HG02938 (cell line): ENCODE results near the gene ARID4B.
"Not testable (repeated sequence)": the region's sequence is repeated elsewhere in the genome, so short reads cannot be mapped to it uniquely, and the experiment has no call there.

ENCODE experiments used
- ATAC-seq: cut with Tn5 transposase; IDR thresholded peaks from one replicate; pipeline ENCODE4 v1.9.1; 2021; ENCODE audit warnings: mild to moderate bottlenecking, moderate library complexity; ENCODE audit not compliant: unreplicated experiment

ARID4B gene

DNA sequence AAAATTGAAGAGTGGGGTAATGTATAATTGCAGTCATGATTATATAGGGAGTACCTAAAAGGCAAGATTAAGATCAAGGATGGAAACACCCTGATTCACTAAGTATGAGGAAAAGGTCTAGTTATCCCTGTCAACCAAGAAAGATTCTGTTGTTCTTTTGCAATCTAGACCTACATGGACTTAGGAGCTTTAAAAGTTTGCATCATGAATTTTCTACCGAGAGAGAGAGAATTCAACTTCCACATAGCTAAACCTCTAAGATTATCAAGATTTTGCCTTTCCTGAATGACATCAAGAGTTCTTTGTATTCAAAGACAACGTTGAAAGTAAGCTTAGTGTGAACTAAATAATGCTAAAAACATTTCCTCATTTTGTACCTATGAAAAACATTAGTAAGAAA is 88.1 kb downstream of the ARID4B start:
- ATAC-seq: no peak

DNA sequence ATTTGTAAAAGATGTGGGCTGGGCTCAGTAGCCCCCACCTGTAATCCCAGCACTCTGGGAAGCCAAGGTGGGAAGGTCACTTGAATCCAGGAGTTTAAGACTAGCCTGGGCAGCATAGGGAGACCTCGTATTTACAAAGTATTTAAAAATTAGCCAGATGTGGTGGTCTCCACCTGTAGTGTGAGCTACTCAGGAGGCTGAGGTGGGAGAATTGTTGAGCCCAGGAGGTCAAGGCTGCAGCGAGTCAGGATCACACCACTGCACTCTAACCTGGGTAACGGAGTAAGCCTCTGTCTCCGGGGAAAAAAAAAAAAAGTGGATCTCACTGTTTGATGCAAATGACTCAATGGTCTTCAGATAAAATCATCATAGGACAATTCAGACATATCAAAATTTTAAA is 89.4 kb downstream of the ARID4B start:
- ATAC-seq: no peak

DNA sequence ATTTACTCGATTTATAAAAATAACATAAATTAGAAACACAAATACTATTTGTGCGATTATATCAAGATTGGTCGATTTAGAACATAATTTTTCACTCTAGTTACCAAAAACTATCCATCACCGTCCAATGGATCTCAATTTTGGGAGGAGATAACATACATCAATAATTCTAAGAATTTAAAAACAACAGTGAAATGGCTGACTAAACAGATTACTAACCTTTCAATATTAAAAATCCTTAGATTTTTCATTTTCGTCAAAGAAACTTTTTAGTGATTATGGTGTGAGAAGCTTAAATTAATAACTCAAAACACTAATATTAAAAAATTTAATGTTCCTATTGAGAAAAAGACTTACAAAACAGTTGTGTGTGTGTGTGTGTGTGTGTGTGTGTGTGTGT is 91.9 kb downstream of the ARID4B start:
- ATAC-seq: no peak

DNA sequence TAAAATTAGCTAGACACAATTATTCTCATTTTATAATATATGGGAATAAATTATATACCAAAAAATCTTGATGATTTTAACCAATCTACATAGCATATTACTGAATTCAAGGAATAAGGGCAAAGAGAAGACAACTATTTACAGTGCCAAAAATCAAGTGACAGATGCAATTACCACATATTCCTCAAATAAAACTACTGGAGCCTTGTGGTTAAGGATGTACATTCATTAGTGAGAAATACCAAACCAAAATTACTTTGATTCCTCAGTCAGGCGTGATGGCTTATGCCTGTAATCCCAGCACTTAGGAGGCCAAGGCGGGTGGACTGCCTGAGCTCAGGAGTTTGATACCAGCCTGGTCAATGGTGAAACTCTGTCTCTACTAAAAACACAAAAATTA is 98.1 kb downstream of the ARID4B start:
- no peak for ATAC-seq

DNA sequence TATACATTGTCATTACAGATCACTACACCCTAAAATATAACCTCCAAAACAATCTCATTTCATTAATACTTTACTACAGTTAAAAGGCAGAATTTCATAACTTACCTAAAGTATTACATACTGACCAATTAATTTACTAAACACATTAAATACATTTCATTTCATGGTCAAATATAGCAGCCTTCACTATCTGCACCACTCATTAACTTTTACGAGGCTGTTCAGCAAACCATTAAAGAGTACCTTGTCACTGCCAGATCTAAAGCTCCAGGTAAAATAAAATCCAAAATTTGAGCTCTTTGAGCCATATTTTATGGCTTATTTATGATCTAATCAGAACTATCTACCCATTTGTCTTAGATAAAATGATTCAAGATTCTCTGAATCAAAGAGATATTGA is 100.6 kb downstream of the ARID4B start:
- no peak for ATAC-seq

DNA sequence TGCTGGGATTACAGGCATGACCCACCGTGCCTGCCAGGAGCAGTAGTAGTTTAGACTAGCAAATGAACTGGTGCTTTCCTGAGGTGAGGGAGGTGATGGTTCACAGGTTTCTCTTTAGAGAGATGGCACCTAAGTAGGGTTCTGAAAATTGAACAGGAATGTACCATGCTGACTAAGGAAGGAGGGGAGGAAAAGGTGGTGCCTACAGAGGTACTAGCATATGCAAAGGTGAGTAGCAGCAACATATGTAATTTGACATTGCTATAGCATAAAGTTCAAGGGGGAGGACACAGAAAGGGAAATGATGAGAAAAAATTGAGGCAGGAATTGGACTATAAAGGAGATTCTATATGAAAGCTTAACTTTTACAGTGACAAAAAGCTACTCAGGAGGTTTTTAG is 101.0 kb downstream of the ARID4B start:
- no peak for ATAC-seq

DNA sequence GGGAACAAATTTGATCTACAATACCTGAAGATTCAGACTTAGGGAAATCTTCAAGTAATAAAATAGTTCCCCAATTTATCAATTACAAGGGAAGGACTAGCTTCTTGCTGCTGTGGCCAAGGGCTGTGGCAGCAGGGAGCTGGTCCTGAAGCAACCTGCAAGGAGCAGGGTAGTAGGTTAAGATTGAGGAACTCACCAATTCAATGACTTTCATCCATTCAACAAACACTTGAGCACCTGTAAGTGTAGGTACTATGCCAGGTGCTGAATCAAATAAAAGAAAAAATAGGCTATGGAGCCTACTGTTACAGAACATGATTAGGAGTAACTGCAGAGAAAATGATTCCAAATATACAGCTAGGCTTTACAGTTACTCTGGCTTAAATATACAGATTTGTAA is 102.7 kb downstream of the ARID4B start:
- no peak for ATAC-seq

DNA sequence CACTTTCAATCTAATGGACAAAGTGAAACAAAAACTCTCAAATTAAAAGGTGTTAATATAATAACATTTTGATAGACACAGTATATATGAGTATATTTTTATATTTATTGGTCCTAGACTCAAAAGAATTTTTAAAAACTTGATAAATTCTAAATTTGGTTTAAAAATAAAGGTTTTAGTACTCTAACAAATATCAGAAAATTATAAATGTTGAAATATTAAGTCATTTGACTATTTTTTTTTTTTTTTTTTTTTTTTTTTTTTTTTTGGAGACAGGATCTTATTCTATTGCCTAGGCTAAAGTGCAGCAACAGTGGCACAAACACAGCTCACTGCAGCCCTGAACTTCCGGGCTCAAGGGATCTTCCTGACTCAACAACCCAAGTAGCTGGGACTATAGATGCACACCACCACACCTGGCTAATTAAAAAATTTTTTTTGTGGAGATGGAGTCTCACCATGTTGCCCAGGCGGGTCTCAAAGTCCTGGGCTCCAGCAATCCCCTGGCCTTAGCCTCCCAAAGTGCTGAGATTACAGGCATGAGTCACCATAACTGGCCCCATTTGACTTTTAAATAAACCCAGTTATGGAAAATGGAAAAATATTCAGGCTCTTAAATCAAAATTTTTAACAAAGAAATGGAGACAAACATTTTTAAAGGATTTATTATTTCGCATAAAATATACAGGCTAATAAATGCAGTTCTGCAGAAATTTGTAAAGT is 106.2 kb downstream of the ARID4B start:
- no peak for ATAC-seq

DNA sequence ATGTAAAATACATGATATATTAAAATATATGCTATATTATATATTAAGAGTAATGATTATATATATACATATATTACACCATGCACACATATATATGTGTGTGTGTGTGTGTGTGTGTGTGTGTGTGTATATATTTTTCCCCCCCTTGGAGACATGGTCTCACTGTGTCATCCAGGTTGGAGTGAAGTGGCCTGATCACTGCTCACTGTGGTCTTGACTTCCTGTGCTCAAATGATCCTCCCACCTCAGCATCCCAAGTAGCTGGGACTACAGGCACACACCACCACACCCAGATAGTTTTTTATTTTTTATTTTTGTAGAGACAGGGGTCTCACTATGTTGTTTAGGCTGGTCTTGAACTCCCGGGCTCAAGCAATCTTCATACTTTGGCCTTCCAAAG is 112.5 kb downstream of the ARID4B start:
- no peak for ATAC-seq

DNA sequence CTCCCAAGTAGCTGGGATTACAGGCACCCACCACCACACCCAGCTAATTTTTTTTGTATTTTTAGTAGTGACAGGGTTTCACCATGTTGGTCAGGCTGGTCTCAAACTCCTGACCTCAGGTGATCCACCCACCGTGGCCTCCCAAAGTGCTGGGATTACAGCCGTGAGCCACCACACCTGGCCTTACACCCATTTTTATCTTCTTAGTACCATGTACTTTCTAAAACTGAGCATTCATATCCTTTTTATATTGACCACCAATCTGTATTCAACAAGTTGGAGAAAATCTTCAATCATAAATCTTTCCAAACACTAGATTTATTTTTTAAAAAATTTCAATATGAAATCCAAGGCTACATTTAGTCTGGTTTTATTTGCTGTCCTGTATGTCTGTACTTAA is 113.0 kb downstream of the ARID4B start:
- not testable (repeated sequence) for ATAC-seq

DNA sequence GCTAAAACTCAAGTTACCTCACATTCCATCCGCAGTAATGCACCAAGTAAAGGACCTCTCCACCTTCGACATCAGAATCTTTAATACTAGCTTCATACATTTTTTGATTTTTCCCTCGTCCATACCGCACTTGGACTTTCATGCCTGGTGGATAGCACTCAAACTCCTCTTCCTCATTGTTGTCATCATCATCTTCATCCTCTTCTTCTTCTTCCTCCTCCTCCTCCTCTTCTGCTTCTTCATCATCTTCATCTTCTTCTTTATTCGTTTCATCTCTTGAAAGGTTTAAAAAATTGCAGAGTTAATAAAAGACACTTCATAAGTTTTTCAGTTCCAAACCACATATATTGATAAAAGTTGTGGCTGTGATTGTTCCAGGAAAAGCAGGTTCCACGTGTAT is 114.2 kb downstream of the ARID4B start:
- no peak for ATAC-seq

DNA sequence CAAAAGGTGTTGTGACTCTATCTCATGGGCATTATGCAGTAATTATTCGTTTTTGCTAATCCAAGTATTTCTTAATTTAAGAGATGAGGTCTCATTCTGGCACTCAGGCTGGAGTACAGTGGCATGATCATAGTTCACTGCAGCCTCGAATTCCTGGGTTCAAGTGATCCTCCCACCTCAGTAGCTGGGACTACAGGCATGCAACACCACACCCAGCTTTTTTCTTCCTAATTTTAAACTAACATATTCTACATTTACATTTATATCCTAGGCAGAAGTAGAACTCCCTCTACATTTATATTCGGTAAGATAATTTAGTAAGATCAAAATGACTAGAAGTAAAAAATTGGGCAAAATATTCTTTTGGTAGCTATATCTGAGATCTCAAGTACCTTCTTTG is 116.5 kb downstream of the ARID4B start:
- ATAC-seq: no peak

DNA sequence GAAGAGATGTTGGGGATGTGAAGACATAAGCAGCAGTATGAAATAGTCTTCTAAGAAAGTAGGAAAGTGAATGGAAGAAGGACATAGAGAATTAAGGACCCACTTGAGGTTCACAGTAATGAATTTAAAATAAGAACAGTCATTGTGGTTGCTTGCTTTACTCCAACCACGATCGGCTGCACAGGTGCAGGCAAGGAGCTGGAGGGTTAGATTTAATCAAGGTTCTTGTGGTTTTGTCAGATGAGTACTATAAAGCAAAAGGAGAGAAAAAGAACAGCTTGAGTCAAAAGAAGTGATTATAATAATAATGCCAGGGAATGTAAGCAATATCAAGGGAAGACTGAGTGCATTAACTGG is 120.8 kb downstream of the ARID4B start:
- ATAC-seq: no peak

DNA sequence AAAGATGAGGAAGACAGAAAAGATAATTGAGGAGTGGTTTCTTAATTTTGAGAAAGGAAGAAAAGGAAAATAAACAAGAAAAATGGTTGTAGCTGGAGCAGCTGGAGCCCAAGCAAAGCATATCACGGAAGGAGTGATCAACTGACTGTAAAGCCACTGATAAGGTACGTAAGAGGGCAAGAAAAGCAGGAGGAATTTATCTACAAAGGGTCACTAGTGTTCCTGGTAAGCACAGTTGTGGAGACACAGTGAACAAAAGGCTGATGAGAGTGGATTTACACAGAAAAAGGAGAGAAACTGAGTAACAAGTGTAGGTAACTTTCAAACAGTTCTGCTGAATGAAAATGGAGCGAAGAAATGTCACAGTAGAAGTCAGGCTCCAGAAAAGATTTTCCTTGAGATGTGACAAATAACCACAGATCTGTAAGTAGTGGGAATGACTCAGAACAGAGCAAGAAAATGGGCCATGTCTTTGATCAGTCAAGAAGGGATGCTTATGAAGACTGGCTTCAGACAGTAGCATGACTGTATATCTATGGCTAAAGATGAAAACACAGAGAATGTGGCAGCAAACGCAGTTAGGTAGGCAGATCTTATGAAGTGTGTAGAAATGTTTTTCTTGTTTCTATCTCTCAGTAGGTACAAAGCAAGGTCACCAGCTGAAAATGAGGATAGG is 121.3 kb downstream of the ARID4B start:
- no peak for ATAC-seq

DNA sequence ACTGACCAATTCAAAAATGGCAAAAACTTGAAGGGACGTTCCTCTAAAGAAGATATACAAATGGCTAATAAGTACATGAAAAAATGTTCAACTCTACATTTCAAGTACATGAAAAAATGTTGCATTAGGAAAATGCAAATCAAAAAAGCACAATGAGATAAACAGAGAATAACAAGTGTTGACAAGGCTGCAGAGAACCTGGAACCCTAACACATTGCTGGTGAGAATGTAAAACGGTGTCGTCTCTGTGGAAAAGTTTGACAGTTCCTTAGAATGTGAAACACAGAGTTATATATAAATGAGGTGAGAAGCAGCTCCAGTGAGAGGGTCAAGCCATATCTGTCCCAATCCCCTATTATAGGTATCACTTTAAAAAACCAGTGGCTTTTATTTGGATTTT is 122.3 kb downstream of the ARID4B start:
- no peak for ATAC-seq

DNA sequence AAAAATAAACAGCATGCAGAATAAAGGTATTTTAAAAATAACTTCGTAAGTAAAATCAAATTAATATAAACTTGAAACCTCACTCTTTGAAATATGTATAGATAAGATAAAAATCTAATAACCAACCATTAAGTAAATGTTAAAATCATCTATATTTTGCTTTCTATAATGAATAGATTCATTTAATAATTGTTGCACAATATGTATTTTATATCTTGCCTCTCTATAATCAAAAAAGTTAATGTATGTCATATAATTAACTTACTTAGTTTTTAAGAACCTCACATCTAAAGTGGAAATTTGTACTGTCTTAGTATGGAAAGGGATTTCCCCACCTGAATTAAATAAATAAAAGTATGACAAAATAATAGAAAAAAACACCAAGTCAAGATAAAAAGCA is 124.6 kb downstream of the ARID4B start:
- ATAC-seq: no peak

DNA sequence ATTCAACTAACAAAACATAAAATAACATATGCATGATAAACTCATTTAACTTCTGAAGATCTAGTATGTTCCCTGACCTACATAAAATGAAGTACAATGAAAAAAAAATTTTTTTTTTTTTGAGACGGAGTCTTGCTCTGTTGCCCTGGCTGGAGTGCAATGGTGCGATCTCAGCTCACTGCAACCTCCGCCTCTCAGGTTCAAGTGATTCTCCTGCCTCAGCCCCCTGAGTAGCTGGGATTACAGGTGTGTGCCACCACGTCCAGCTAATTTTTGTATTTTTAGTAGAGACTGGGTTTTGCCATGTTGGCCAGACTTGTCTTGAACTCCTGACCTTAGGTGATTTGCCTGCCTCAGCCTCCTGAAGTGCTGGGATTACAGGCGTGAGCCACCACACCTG is 125.5 kb downstream of the ARID4B start:
- ATAC-seq: not testable (repeated sequence)

DNA sequence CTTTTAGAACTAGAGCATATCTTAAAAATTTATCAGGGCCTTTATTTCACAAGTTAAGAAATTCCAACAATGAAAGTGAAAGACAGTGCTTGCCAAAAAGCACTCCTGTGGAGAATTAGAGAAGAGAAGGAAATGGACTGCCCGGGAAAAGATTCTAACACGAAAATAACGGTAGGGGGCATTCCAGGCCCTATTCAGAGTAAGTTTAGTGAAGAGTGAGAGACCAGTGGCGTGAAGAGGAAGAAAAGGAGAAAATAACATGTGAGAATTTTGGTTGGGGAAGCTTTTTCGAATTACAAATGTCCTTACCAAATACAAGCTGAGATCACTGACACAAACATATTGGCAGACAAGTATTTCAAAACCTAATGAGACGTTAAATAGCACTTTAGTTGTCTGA is 128.5 kb downstream of the ARID4B start:
- ATAC-seq: no peak

DNA sequence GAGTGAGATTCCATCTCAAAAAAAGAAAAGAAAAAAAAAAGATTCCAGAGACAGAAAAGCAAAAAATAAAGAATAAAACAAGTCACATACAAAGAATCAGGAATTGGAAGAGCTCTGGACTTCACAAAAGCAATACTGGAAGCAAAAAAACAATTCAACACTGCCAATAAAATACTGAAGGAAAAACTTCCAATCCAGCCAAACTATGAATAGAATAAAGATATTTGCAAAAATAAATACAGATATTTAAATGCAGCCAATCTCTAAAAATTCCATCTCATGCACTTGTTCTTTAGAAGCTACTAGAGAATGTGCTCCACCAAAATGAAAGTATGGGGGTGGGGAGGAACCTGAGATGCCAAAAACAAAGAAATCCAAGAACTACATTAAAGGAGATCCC is 137.5 kb downstream of the ARID4B start:
- ATAC-seq: no peak

DNA sequence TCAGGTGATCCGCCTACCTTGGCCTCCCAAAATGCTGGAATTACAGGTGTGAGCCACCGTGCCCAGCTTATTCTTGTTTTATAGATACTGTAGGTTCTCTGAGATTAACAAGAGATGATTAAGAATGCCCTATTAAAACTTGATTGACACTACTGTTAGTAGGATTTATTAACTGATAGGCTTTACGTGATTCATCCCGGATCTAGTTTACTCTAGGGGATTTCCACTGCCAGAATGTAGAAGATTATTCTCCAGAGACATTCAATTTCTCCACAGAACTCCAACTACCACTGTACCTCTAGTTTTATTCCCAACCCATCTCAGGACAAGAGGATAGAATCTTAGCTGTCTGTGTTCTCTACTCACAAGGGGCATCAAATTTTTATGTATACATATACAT is 140.7 kb downstream of the ARID4B start:
- ATAC-seq: no peak

DNA sequence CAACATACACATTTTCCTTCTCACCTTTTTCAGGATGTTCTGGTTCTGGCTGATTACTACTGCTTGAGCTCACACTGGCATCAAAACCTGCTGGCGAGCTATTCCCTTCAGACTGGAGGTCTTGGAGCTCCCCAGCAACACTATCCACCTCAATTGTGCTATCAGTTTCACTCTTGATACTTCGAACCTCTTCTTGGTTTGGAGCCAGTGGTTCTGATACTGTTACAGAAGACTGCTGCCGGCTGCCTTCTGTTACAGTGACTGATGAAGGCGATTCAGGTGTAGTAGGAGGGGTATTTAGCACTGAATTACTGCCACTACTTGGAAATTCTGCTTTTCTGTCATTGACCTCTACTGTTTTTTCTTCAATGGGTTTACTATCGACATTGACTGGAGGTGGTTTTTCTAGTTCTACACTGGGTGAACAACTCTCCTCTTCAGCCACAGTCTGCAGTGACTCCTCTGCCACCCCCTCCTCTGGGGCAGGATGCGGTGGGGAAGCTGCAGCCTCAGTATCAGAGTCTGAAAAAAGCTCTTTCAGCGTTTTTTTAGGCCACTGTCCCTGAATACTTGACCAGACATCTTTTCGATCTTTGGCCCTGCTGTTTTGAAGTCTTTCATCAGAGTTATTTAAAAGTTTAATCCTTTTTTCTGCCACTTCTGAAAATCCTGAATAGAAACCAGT is 146.3 kb downstream of the ARID4B start:
- no peak for ATAC-seq

DNA sequence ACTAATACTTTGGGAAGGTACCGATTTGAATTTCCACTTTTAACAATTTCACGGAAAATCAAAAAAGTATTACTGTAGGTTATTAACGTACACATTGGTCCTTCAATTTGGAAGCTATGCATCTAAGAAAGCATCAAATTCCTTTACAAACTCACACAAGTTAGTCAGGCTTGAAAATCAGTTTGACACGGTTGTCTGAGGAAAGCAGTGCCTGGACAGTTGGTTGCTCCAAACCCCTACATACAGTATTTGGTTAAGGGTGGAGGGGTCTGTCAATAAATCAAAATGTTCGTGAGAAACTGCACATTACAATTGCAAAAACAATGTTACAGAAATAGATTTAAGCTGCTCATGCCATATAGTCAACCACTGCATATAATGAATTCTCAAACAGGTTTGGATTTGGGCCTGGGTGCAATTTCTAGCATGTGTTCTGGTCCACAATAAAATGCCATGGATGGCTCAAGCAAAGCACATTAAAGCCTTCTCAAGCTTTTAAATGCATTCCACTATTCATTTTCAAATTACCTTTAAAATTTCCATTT is 147.0 kb downstream of the ARID4B start:
- no peak for ATAC-seq
